AG04450 (cell line): ENCODE results near the gene MYPOP. TPM values are rescaled to one million over a fixed set of nuclear protein-coding genes. Genes with fewer than 3 reads are reported as not detected.
A peak's percentile ranks its signal among the peaks of the same experiment; 100 is the strongest.

Experiments
- CTCF ChIA-PET: fragments of 300-600, 350-600 bp; formaldehyde crosslinking; extraction: SDS; loops from one replicate; lab custom pipeline; 2022; ENCODE audit warnings: antibody characterized with exemption, inconsistent platforms; lab: Charles Lee
- POLR2A ChIA-PET: fragments of 350-600 bp; formaldehyde crosslinking; extraction: SDS; loops from one replicate; lab custom pipeline; 2021; ENCODE audit warnings: antibody characterized with exemption, inconsistent platforms; lab: Yijun Ruan, JAX
- DNase-seq: peaks from one replicate; pipeline ENCODE4 v3.0.0-alpha.2; 2011; ENCODE audit warnings: low read depth, low spot score
- H3K27ac ChIP-seq: one replicate; pipeline ENCODE4 v1.5.1; 2012; ENCODE audit warnings: low read depth, low read length, control low read depth
- H3K27me3 ChIP-seq: one replicate; pipeline ENCODE4 v1.6.0; 2012; ENCODE audit warnings: low read length; ENCODE audit not compliant: control insufficient read depth, insufficient read depth
- H3K4me3 ChIP-seq: 2 replicates; pipeline ENCODE4 v1.5.1; 2011; ENCODE audit warnings: mild to moderate bottlenecking, low read depth, low read length, control low read depth
- H3K9me3 ChIP-seq: 2 replicates; pipeline ENCODE4 v1.5.1; 2012; ENCODE audit warnings: low read length; ENCODE audit not compliant: control insufficient read depth, insufficient read depth
- polyA plus RNA-seq: library from polyadenylated mRNA; depleted of rRNA; stranded (reverse); fragments of >200 nt; gene quantifications from 2 replicates; pipeline ENCODE4 v1.2.3, GENCODE V29; 2011; rRNA removed
- TF ChIP-seq, protein P1 (sequence below): IDR thresholded peaks from 2 replicates; pipeline ENCODE4 v1.5.1; 2011; ENCODE audit warnings: low read depth, low read length, control low read depth, inconsistent platforms

Gene MYPOP
- polyA plus RNA-seq, 1 experiment, result 1.4 TPM

DNA sequence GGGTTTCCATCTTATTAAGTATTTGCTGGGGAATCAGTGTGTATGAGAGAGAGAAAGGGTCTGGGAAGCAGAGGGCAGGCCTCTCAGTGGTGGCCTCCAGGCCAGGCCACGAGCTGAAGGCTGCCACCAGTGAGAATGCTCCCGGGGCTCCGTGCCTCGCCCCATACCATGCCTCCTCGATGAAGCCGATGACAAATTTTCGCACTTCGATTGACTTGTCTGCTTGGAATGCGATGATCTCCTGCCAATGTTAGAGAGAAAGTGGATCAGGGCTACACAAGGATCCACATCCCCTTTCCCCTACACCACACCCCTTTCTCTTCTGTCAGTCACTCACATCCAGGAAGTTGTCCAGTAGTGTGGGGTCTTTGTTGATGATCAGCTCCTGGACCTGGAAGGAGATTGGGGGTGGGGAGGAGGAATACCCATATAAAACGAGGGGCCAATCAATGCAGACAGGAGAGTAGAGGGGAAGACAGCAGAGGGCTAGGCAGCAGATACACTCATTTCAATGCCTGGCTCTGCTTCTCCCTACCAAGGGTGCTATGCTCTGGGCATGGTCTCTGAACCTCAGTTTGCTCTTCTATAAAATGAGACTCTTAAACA is 50.2 kb downstream of the MYPOP start:
- ChIA-PET CTCF (interaction anchor here (0.7 to 3.2 kb wide), 2 partner anchors 16 to 35 kb away, joined by 3 to 15 read pairs; no protein-coding TSS in a partner anchor), POLR2A (interaction anchor here (0.6 kb wide), 1 partner anchor 18 kb away, joined by 4 read pairs; no protein-coding TSS in a partner anchor)
- Histone ChIP-seq H3K4me3 (no peak overlapping the region), H3K27ac (no peak overlapping the region), H3K9me3 (no peaks in the 10 kb centered on the region), H3K27me3 (no peaks in the 10 kb centered on the region)
- TF ChIP-seq, protein P1, sequence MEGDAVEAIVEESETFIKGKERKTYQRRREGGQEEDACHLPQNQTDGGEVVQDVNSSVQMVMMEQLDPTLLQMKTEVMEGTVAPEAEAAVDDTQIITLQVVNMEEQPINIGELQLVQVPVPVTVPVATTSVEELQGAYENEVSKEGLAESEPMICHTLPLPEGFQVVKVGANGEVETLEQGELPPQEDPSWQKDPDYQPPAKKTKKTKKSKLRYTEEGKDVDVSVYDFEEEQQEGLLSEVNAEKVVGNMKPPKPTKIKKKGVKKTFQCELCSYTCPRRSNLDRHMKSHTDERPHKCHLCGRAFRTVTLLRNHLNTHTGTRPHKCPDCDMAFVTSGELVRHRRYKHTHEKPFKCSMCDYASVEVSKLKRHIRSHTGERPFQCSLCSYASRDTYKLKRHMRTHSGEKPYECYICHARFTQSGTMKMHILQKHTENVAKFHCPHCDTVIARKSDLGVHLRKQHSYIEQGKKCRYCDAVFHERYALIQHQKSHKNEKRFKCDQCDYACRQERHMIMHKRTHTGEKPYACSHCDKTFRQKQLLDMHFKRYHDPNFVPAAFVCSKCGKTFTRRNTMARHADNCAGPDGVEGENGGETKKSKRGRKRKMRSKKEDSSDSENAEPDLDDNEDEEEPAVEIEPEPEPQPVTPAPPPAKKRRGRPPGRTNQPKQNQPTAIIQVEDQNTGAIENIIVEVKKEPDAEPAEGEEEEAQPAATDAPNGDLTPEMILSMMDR, result no peak
- no peak for DNase-seq

DNA sequence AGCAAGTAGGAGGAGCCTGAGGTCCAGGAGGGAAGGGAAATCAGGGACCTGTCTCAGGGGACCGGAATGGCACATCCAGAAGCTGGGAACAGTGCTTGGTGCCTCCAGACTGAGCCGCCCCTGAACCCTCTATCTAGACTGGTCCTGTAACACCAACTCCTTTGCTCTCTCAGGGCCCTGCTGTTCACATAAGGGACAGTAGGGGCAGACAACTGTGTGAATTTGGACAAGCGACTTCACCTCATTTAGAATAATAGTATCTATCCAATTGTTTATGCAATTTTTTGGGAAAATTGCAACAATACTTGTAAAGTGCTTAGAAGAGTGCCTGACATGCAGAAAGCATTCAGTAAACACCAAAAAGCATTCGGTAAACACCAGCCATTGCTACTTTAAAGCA is 53.5 kb downstream of the MYPOP start:
- CTCF ChIA-PET, result interaction anchor here (0.5 to 1.1 kb wide), 4 partner anchors 8 to 1309 kb away, joined by 3 to 7 read pairs (median 3); no protein-coding TSS in a partner anchor
- Histone ChIP-seq H3K9me3 (no peaks in the 10 kb centered on the region), H3K27me3 (no peaks in the 10 kb centered on the region), H3K4me3 (no peak overlapping the region), H3K27ac (no peak overlapping the region)
- POLR2A ChIA-PET, result no interaction called here
- DNase-seq, result no peak
- TF ChIP-seq, protein P1, result peak; percentile 37

DNA sequence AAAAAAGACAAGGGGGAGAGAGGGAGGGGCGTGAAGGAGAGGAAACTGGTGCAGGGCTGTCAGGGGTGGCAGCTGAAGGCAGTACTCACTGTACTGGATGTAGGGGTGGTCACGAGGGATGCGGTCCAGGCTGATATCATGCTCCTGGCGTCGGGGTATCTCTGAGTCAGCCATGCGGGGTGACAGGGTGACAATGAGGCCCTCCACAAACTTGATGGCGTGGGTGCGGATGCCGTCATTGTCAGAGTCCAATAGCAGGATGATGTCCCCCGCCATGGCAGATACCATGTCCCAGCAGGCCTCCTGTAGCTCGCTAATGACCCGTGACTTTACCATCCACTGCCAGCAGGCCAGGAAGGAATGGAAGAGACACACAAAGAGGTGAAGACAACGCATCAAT is 54.8 kb downstream of the MYPOP start:
- CTCF ChIA-PET, result interaction anchor here (0.7 kb wide), 1 partner anchor 65 kb away, joined by 4 read pairs; the partner anchor contains the start of gene DMPK
- no peaks in the 10 kb centered on the region for H3K9me3 ChIP-seq
- H3K4me3 ChIP-seq, result no peak overlapping the region
- TF ChIP-seq, protein P1, result no peak
- no peaks in the 10 kb centered on the region for H3K27me3 ChIP-seq
- POLR2A ChIA-PET, result no interaction called here
- H3K27ac ChIP-seq, result no peak overlapping the region
- DNase-seq, result no peak

DNA sequence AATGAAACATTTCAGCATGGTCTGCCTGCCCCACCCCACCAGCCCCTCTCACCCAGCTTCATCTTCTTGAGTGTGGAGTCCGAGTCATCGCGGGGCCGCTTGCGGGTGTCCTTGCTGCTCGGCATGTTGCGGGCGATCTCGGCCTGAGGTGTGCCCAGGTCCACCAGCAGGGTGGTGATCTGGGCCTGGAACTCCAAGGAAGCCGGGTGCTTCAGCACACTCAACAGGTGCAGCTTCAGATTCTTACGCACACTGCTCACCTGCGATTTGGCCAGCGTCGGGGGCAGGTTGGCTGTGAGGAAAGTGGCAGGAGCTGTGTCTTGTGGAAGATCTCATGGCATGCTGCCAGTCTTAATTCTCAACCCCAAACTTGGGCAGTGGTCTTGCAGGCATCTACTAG is 60.2 kb downstream of the MYPOP start:
- TF ChIP-seq, protein P1, result no peak
- Histone ChIP-seq H3K27ac (no peak overlapping the region), H3K27me3 (no peaks in the 10 kb centered on the region), H3K9me3 (peaks cover 7% of the 10 kb centered on the region), H3K4me3 (no peak overlapping the region)
- no peak for DNase-seq
- ChIA-PET CTCF (interaction anchor here (2.4 kb wide), 1 partner anchor 25 kb away, joined by 11 read pairs; no protein-coding TSS in a partner anchor), POLR2A (interaction anchor here (0.5 kb wide), 1 partner anchor 21 kb away, joined by 5 read pairs; the partner anchor contains the start of gene SYMPK)

Other genes with a start within 250 kb of the MYPOP start
- gene GIPR, start 234.4 kb downstream of the MYPOP start, polyA plus RNA-seq, result 0.61 and 0.68 TPM in 2 replicates
- 531 and 608 TPM in 2 replicates for gene SNRPD2, start 210.7 kb downstream of the MYPOP start, polyA plus RNA-seq
- gene QPCTL, start 209.9 kb downstream of the MYPOP start, polyA plus RNA-seq, result 6.7 and 9.5 TPM in 2 replicates
- 1.4 and 2.2 TPM in 2 replicates for gene FBXO46, start 171.7 kb downstream of the MYPOP start, polyA plus RNA-seq
- not detected in 2 replicates for gene MEIOSIN, start 169.2 kb downstream of the MYPOP start, polyA plus RNA-seq
- gene SIX5, start 133.4 kb downstream of the MYPOP start, polyA plus RNA-seq, result 4.4 and 6.7 TPM in 2 replicates
- 24.3 and 24.5 TPM in 2 replicates for gene DMPK, start 120.1 kb downstream of the MYPOP start, polyA plus RNA-seq
- 13.9 and 17.1 TPM in 2 replicates for gene DMWD, start 109.8 kb downstream of the MYPOP start, polyA plus RNA-seq
- gene RSPH6A, start 87.3 kb downstream of the MYPOP start, polyA plus RNA-seq, result not detected in 2 replicates
- gene SYMPK, start 39.5 kb downstream of the MYPOP start, polyA plus RNA-seq, result 54.3 and 63.1 TPM in 2 replicates
- not detected in 2 replicates for gene FOXA3, start 38.3 kb downstream of the MYPOP start, polyA plus RNA-seq
- 5.0 and 6.5 TPM in 2 replicates for gene IRF2BP1, start 16.5 kb downstream of the MYPOP start, polyA plus RNA-seq
- gene NANOS2, start 12.2 kb upstream of the MYPOP start, polyA plus RNA-seq, result not detected in 2 replicates
- 0.02 TPM in 1 of 2 replicates, not detected in the other for gene NOVA2, start 71.3 kb upstream of the MYPOP start, polyA plus RNA-seq
- 4.2 and 6.8 TPM in 2 replicates for gene CCDC61, start 92.9 kb upstream of the MYPOP start, polyA plus RNA-seq
- not detected in 2 replicates for gene PGLYRP1, start 120.4 kb upstream of the MYPOP start, polyA plus RNA-seq
- not detected in 2 replicates for gene IGFL4, start 138.4 kb upstream of the MYPOP start, polyA plus RNA-seq
- not detected in 2 replicates for gene IGFL3, start 222.1 kb upstream of the MYPOP start, polyA plus RNA-seq
- gene IGFL2, start 245.6 kb upstream of the MYPOP start, polyA plus RNA-seq, result not detected in 2 replicates